Activated T-helper 1 cell treated with Interleukin-2 at 50 U/mL for 16 hours (primary cell): Measurements from ENCODE around the gene NAB2.
"Not testable (repeated sequence)": the region's sequence is repeated elsewhere in the genome, so short reads cannot be mapped to it uniquely, and the experiment has no call there.

Source experiments
- DNase-seq: peaks from one replicate; pipeline ENCODE4 v3.0.0-alpha.2; 2020; ENCODE audit warnings: low read depth

Gene NAB2

GRCh38 chr12:57088354-57089270 is at the start of gene NAB2:
TSS of gene NAB2 (plus strand) at chr12:57089114. CDS start at chr12:57089272, 158 bp downstream.
- DNase-seq = peak; percentile 94

GRCh38 chr12:57040211-57040610 is 48.7 kb upstream of the NAB2 start:
- DNase-seq = no peak

GRCh38 chr12:57040750-57041149 is 48.2 kb upstream of the NAB2 start:
- DNase-seq = no peak

- no peak for DNase-seq
Measured at GRCh38 chr12:57042695-57043094, 46.2 kb upstream of the NAB2 start.

GRCh38 chr12:57044468-57044867 is 44.4 kb upstream of the NAB2 start:
- DNase-seq = no peak

- no peak for DNase-seq
Measured at GRCh38 chr12:57044889-57045288, 44.0 kb upstream of the NAB2 start.

GRCh38 chr12:57046086-57046791 is 42.7 kb upstream of the NAB2 start:
- DNase-seq = no peak

GRCh38 chr12:57046947-57047890 is 41.7 kb upstream of the NAB2 start:
- no peak for DNase-seq

GRCh38 chr12:57047981-57048380 is 40.9 kb upstream of the NAB2 start:
- no peak for DNase-seq

GRCh38 chr12:57048423-57049118 is 40.3 kb upstream of the NAB2 start:
- no peak for DNase-seq

- DNase-seq = no peak
Measured at GRCh38 chr12:57049119-57049446, 39.8 kb upstream of the NAB2 start.

- no peak for DNase-seq
Measured at GRCh38 chr12:57049890-57050289, 39.0 kb upstream of the NAB2 start, which contains the start of gene MYO1A. TSS of gene MYO1A (minus strand) at chr12:57050129. CDS start at chr12:57048323, 1,806 bp downstream.

- no peak for DNase-seq
Measured at GRCh38 chr12:57051011-57051410, 37.9 kb upstream of the NAB2 start.

GRCh38 chr12:57053146-57053545 is 35.8 kb upstream of the NAB2 start:
- DNase-seq = not testable (repeated sequence)

GRCh38 chr12:57053901-57054300 is 35.0 kb upstream of the NAB2 start:
- DNase-seq = not testable (repeated sequence)

- no peak for DNase-seq
Measured at GRCh38 chr12:57055824-57056223, 33.1 kb upstream of the NAB2 start.

- DNase-seq = no peak
Measured at GRCh38 chr12:57057067-57057751, 31.7 kb upstream of the NAB2 start.

GRCh38 chr12:57058454-57058853 is 30.5 kb upstream of the NAB2 start:
- no peak for DNase-seq

GRCh38 chr12:57063991-57064685 is 24.8 kb upstream of the NAB2 start:
- DNase-seq = no peak

- no peak for DNase-seq
Measured at GRCh38 chr12:57066245-57066644, 22.7 kb upstream of the NAB2 start.
